SHP77 treated with DMSO at 0.1 percent for 48 hours (cell line): ENCODE data around the gene RASA3.

Source experiments
- DNase-seq: peaks from one replicate; lab custom pipeline; 2025; lab: John Stamatoyannopoulos, UW

Gene RASA3

DNA sequence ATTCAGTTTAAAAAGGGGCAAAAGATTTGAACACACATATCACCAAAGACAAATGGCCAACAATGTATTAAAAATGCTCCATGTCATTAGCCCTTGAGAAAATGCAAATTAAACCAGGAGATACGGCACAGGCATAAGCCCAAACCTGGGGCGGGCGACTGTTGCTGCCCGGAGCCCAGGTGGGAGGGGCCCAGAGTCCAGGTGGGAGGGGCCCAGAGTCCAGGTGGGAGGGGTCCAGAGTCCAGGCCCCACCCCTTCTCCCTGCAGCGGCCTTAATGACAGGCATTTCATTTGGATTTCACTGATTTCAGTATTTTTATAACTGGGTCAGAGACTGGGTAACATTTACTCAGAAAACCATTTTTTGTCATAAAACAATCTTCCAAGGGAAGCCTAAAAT is 78.2 kb downstream of the RASA3 start:
- no peak for DNase-seq

DNA sequence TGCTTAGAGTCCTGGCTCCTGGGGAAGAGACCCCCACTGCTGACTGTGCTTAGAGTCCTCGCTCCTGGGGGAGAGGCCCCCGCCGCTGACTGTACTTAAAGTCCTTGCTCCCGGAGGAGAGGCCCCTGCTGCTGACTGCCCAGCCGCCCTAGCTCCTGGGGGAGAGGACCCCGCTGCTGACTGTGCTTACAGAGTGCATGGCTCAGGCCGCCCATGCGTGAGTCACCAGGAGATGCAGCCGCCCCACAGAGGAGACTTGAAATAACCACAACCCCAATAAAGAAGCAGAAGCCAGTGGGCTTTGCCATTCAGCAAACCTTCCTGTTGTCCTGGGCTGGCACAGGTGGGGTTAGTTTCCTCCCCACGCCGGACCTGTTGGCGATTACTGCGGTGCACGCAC is 79.4 kb downstream of the RASA3 start:
- no peak for DNase-seq

DNA sequence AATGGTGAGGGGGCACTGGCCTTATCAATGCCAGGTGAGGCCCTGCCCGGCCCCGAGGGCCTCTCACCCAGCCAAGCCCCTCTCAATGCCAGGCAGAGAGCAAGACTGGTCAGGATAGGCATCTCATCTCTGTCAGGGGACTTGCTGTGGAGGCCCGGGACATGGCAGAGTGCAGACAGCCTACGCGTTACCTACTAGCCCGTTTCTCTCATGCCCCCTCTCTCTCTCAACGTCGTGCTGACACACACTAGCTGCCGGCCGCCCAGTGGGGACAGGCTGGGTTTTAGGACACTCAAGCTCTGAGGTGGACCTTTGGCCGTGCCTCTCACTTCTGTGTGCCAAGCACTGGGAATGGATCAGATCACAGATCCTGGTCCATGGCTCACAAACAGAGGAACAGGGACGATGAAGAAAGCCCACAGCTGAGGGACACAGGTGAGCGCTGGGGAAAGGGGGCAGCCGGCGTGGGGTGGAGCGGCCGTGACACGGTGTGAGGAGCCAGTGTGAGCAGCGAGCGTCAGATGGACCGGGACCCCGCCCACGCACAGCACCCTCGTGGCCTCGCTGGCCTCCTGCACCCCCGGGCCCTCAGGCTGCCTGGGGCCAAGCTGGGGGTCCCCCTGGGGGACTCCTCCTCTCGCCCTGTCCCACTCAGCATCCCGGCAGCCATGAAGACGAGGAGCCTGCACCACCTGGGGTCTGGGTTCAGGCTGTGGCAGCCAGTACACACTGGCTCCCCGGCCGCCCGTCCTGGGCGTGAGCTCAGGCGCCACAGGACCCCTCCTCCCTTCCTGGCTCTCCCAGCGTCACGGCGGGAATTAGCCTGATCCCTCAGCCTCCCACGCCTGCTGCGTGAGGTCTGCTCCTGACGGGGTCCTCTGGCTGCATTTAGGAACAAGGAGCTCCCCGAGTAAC is 81.6 kb downstream of the RASA3 start:
- DNase-seq = no peak

DNA sequence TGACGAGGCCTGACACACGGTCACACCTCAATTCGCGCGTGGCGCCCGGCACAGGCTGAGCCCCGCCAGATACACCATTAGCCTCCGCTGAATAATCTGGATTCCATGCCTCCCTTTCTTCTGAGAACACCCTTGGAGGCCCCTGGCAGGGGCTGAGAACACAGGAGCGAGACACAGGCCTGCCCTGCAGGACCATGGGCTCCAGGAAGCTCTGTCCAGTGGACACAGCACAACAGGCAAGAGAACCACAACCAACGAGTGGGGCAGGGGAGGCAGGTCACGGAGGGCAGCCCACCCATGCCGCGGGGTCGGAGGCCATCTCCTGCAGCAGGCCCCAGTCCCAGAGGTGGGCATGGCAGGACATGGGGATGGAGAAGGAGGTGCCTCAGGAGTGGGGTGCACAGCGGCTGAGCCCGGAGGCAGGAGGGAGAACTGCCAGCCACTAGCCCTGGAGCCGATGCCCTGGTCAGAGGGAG is 82.8 kb downstream of the RASA3 start:
- DNase-seq = no peak

DNA sequence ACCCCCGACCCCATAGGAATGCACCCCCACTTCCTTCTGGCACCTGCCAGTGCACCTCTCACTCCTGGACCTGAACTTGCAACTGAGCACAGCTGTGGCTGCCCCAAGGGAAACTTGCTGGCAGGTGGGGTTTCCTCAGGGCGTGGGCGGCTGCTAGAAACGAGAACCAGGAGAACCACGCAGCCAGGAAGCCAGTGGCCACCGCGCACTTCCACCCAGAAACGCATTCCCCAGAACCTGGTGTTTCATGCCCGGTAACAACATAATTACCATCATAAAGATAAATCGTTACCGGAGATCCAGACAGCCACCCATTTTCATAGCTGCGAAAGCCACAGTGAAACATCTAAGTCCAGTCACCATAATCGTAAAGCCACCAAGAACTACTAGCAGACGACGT is 83.4 kb downstream of the RASA3 start:
- no peak for DNase-seq

DNA sequence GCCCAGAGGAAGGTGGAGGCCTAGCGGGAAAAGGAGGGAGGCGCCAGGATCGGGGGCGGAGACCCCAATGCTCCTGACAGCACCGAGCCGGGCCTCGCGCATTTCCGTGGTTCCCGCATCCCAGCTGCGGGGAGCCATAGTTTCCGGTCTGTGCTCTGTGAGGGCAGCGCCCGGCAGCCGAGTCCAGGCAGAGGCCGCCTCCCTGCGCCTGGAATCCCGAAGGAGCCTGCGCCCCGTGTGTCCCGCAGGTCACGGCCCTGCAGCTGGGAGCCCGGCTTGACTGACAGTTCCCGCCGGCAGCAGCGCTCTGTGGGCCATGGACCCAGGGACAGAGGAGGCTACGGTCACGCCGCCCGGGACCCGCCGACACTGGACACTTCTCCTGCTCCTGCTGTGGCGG is 84.0 kb downstream of the RASA3 start:
- no peak for DNase-seq

DNA sequence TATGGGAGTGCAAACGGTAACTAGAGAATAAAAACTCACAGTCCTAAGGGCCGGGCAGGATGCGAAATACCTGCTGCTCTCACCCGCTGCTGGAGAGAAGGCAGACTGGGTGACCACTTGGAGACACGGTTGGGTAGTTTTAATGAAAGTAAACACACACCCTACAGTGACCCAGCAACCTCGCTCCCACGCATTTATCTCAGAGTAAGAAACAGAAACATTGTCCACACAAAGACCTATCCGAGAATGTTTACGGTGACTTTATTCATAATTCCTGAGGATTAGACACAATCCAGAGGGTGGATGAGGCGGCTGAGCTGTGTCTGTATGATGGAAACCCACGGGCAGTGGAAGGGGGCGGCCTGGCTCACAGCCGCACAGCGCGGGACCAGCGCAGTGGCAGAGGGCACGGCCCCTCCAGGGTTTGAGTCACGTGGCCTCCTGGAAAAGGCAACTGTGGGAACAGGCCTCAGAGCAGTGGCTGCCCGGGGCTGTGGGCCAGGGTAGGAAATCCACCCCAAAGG is 85.0 kb downstream of the RASA3 start:
- no peak for DNase-seq

DNA sequence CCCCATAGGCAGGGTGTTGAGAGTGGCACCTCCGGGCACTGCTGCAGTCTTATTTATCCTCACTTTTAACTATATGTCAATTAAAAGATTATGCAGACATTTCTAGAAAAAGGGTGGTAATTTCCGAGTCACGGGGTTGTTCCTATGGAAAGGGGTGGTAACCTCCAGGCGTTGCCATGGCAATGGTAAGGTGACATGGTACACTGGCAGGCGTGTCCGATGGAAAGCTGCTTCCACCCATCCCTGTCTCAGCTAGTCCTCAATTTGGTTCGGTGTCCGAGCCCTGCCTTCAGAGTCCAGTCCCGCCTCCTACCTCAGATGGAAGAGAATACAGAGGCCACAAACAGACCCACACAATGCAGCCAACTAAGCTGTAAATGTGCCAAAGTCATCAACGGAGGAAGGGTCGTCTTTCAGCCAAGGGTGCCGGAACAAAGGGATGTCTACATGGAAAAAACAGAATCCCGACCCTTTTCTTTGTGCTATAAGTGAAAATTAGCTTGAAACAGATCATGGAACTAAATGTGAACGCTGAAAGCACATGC is 85.9 kb downstream of the RASA3 start:
- DNase-seq = no peak

DNA sequence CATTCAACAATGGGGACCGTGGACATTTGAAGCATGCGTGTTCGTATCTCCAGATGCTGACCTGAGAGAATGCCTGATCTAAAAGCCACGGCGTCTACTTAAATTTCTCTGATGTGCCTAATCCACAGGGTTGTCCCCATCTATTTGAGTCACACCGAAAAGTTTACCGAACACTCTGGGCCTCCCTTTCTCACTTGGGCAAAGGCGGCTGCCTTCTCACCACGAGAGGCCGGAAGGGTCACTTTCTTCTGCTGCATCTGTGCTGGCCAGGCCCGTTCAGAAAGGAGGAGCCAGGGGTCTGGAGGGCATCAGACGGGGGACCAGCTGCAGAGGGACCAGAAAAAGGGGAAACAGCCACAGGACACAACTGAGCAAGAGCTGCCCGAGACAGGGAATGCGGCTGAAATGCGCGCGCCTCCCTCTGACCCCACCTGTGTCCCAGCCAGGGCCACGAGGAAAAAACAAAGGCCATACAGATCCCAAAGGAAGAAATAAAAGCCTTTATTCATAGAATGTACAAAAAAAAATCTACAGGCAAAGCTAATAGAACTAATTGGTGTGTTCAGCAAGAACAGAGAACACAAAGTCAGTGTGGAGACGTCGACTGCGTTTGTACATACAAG is 87.2 kb downstream of the RASA3 start:
- no peak for DNase-seq

DNA sequence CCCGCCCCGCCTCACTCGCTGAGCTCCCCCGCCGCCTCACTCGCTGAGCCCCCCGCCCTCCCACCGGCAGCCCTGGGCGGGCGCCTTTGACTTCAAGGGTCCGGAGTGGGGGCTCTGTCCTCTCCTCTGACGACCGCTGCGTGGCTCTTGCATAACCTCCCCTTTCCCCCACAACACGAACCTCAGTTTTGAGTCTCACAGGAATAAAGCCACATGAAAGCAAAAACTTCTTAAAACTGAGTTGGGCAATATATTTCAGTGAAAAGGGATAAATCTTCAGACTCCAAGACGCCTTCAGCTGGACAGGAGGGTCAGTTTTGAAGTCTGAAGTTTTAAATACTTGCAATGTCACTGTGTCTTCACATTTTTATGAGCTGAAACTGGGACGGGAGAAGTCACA is 87.9 kb downstream of the RASA3 start:
- DNase-seq = no peak

DNA sequence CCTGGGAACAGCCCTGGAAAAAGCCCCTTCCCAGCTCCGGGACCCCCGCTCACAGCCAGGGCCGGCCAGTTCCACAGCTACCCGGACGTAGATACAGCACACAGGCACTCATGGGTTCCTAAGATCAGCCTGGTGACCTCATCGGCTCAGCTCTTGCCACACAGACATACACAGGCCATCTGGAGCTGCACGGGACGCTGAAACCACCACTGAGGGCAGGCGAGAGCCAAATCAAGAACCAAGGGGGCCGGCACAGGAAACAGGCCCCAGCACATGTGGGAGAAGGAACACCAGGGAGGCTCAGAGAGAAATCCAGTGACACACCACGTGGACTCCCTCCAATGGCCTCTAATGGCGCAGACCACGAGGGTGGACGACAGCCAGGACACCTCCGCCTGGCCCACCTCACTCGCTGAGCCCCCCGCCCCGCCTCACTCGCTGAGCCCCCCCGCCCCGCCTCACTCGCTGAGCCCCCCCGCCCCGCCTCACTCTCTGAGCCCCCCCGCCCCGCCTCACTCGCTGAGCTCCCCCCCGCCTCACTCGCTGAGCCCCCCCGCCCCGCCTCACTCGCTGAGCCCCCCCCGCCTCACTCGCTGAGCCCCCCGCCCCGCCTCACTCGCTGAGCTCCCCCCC is 88.9 kb downstream of the RASA3 start:
- peak; percentile 50 for DNase-seq

DNA sequence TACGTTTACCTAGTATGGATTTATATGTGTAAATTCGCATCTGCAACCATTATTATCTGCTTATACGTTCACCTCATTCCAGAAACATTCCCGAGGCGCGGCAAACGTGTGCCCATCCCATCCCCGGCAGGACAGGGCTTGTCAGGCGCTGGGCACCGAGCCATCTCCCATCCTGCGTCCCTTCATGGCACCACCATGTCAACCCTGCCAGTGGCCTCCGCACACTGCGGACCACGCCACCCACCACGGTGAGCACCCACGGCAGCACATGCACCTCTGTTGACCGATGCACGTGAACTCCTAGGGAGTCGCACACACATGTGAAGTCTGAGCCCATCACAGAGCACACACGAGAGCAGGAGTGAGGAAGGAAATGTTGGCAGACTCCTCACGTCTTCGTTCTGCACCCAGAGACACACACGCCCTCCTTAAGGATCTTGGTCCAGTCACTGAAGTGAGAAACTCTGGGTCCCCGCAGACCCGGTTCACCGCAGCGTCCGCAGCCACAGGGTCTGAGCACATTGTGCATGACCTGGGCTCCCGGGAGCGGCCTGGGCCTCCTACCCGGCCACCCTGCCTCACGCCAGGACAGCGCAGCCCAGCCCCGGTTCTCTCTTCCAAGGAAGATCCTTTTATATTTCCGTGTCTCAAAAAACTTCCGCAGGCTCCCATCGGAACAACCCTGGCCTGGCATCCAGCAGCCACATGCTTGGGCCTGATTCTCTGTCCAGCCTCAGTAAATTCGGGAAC is 90.2 kb downstream of the RASA3 start:
- DNase-seq = no peak

DNA sequence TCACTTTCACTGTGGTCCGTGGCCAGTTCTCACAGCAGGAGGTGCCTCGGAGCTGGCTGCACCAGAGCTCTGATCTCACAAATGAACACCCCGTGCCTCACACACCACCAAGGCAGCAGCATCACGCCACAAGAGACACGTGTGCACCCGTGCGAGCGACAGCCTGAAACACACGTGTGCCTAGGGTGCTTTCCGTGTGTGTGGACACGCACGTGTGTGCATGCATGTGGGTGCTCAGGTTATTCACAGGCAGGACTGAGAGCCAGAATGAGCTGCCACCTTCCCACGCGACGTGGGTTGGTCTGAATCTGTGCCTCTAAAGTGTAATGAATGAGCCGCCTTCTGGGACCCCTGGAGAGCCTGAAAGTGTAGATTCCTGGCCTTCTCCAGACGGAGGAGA is 90.9 kb downstream of the RASA3 start:
- DNase-seq = no peak

DNA sequence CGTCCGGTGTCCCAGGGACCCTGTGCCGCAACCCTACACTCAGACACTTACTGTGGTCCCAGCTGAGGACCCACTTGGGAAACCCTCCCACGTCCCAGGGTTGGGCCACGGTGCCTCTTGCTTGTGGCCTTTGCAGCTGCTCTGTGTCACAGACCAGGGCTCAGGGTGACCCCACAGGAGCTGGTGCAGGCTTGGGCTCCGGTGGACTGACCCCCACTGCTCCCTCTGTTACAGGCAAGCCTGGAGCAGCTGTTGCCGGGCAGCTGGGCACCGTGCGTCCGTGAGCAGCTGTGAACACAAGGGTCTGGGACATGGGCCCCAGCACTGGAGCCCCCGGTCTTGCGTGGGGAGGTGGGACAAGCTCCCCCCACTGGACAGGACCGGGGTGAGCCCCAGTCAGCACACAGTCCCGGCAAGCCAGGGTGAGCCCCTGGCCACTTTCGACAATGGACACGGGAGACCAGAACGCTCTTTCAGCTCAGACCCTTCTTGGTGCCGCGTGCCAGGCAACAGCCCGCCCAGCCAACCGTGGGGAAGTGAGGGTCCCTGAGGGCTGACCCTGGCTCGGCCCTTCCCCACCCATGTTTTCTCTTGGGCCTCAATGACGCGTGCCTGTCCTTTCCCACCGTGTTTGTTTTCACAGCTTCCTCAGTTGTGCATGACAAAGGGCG is 92.8 kb downstream of the RASA3 start:
- no peak for DNase-seq

DNA sequence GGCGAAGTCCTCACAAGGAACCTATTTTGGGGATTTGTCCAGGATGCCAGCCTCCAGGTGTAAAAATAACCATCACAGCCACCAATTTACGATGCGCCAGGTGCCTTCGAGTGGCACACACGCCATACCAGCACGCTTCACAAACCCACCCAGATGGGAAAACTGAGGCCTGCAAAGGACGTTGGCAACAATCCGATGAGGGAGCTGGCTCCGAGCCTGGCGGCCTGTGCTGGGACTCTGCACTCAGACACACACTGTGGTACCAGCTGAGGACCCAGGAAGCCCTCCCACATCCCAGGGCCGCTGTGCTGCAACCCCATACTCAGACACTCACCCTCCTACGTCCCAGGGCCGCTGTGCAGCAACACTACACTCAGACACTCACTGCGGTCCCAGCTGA is 93.5 kb downstream of the RASA3 start:
- DNase-seq = no peak

DNA sequence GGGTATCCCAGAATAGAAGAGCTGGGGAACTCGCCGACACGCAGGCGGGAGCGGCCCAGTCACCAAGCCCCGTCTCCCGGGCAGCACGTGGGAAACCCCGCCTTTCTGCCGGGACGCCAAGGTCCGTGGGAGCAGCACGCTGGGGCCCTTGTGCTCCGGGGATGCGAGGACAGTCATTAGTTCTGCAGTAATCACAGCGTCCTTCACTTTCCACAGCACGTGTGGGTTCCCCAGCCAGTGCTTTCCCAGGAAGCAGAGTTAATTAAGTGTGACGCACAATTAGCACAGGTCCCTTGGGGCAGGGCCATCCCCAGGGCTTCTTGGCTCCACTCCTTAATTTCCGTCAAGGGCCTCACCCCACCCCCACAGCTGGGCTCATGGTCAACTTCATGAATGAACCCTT is 94.2 kb downstream of the RASA3 start:
- DNase-seq = no peak

DNA sequence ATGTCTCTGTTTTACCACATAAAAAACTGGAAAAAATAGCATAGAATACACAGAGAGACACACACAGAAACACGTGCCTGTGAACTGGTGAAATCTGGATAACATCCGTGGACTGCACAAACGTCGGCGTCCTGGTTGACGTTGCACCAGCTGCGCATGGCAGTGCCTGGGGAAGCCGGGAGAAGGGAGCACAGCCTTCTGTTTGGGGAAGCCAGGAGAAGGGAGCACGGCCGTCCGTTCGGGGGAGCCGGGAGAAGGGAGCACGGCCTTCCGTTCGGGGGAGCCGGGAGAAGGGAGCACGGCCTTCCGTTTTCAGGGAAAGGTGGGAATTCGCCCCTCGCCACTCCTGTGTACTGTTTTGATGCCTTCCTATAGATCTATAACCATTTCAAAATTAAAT is 94.7 kb downstream of the RASA3 start:
- no peak for DNase-seq

DNA sequence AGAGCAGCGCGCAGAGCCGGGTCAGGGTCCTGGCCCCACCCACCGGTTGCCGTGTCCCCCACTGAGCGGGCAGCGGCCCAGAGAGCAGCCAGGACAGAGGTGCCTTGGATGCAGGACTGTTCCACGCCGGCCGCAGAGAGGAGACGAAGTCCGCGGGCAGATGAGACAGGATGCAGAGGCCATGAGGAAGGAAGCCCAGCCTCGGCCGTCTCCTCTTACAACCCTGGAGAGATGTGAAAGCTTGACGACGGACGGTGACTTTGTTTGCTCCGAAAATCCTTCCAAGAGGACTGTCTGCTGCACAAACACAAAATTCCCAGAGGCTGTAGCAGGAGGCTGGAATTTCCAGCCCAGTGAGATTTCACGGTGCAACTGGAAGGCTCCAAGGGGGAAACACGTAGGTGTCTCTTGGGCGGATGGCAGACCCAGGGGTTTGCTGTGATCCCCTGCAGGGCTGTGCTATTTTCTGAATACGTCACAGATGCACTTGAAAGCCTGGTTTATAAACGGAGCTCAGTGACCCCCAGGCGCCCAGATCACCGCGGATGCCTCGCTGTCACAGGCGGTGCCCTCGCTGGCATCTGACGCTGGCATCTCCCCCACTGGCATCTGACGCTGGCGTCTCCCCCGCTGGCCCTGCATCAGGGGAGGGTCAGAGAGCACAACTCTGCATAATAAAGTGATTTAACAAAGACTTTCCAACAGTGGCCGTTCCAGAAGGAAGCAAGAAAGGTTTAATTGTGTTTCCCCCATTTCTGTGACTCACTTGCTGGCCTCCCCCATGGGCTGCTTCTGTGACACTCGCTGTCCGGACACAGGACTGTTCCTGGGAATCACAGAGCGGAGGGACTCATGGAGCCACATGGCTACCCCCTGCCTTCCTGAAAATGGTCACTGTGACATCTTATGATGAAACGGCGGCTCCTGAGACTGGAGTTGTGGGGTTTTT is 96.6 kb downstream of the RASA3 start:
- DNase-seq = no peak

DNA sequence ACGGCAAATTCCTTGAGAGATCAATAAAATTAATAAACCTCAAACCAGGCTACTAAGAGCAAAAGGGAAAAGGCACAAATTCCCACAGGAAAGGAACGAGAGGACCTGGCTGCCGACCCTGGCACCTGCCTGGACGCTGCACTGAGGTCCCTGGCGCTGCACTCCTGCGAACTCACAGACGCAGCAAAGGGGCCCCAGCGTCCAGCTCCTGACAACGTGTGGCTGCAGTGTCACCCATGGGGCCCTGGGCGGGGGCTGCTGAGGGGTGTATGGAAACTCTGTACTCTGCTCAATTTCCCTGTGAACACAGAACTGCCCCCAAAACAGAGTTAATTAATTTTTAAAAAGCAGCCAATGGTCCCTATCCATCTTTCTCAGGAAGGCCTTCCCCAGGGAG is 97.2 kb downstream of the RASA3 start:
- DNase-seq = no peak

DNA sequence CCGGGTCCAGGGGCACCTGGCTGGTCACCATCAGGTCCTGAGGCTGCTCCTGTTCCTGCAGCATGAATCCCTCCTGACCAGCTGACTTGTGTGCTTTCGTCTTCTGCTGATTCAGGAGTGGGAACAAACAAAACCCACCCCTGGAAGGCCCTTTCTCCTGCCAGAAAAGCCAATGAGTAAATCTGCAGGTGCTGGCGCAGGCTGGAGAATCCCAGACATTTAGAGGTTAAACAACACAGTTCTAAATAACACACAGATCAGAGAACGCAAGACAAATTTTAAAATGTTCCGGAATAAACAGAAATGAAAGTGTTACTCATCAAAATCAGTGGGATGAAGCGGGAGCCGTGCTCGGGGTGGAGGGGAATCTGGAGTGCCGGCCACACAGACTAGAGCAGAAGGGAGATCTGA is 97.9 kb downstream of the RASA3 start:
- no peak for DNase-seq
